ENCODE data around the gene EPHB1. TPM values are rescaled to one million over a fixed set of nuclear protein-coding genes. Genes with fewer than 3 reads are reported as not detected.

The EPHB1 gene
- total RNA-seq, 1 experiment from 2014 or later: 2.8 TPM

DNA sequence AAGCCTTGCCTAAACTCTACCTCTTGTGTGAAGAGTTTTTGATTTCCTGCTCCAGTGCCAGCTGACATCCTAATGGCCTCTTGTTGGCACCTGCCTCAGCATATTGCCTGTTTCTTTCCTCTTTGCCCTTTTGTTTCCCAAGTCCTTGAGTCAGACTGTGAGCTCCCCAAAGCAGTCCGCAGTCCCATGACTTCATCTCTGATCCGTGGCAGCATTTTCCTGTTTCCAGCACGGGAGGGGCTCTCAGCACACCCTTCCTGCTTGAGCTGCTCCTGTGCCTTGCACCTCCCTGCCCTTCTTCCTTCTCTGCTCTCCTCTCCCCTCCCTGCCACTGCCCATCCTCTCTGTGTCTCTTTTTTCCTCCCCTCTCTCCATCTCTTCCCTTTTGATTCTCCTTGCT is 179.6 kb downstream of the EPHB1 start:
- Histone ChIP-seq H2BK5ac (ENCODE audit: insufficient read length, low read length) (no peak overlapping the region), H2AFZ (ENCODE audit: low read length) (no peak overlapping the region), H3K4me2 (ENCODE audit: insufficient read depth, insufficient read length, low read length) (no peak overlapping the region), H2BK12ac (ENCODE audit: insufficient read length, low read depth, low read length) (no peak overlapping the region), H3K56ac (ENCODE audit: insufficient read length, low read depth, low read length) (no peak overlapping the region), H4K5ac (ENCODE audit: insufficient read length, low read depth, low read length) (no peak overlapping the region), H3K14ac (ENCODE audit: insufficient read depth, low read length) (no peak overlapping the region; the same call in 1 of the 2 replicates), H3K9ac (ENCODE audit: extremely low read depth, insufficient read length, low read length) (no peak overlapping the region), H3T11ph (ENCODE audit: low read length) (no peak overlapping the region), H3K27ac (ENCODE audit: insufficient read length, low read depth, low read length) (no peak overlapping the region), H4K20me1 (ENCODE audit: control insufficient read depth, insufficient read depth, insufficient read length) (no peaks in the 10 kb centered on the region), H2AK5ac (ENCODE audit: insufficient read length, low read length) (no peak overlapping the region), H3K27me3 (ENCODE audit: insufficient read depth, low read length) (no peaks in the 10 kb centered on the region), H4K91ac (ENCODE audit: insufficient read length, low read depth, low read length) (no peak overlapping the region), H3K79me1 (ENCODE audit: insufficient read depth, low read depth, low read length, poor library complexity, severe bottlenecking) (no peaks in the 10 kb centered on the region), H2BK120ac (ENCODE audit: low read depth, low read length, poor library complexity, severe bottlenecking) (no peak overlapping the region), H3K23me2 (ENCODE audit: insufficient read length, low read depth, low read length, poor library complexity, severe bottlenecking) (no peaks in the 10 kb centered on the region), H3K9me3 (ENCODE audit: control insufficient read depth, low read depth, low read length) (no peaks in the 10 kb centered on the region), H3K4ac (ENCODE audit: low read depth, low read length) (no peak overlapping the region), H2BK20ac (ENCODE audit: low read depth, low read length, poor library complexity, severe bottlenecking) (no peak overlapping the region), H2BK15ac (ENCODE audit: low read depth, low read length) (no peak overlapping the region), H4K8ac (replicated peaks; ENCODE audit: insufficient read length, low read depth, low read length) (no peak overlapping the region), H3K18ac (ENCODE audit: insufficient read length, low read depth, low read length) (no peak overlapping the region), H3K79me2 (ENCODE audit: insufficient read depth, low read length) (no peaks in the 10 kb centered on the region), H3K23ac (ENCODE audit: insufficient read length, low read depth, low read length) (no peak overlapping the region), H3K4me1 (ENCODE audit: insufficient read depth, low read length) (no peaks in the 10 kb centered on the region)
- peak overlapping the region in 1 of 3 experiments; percentile 13; a peak in 1 of 7 replicates for H3K27ac Mint-ChIP-seq
- no peak for DNase-seq
- TF ChIP-seq, protein P1, sequence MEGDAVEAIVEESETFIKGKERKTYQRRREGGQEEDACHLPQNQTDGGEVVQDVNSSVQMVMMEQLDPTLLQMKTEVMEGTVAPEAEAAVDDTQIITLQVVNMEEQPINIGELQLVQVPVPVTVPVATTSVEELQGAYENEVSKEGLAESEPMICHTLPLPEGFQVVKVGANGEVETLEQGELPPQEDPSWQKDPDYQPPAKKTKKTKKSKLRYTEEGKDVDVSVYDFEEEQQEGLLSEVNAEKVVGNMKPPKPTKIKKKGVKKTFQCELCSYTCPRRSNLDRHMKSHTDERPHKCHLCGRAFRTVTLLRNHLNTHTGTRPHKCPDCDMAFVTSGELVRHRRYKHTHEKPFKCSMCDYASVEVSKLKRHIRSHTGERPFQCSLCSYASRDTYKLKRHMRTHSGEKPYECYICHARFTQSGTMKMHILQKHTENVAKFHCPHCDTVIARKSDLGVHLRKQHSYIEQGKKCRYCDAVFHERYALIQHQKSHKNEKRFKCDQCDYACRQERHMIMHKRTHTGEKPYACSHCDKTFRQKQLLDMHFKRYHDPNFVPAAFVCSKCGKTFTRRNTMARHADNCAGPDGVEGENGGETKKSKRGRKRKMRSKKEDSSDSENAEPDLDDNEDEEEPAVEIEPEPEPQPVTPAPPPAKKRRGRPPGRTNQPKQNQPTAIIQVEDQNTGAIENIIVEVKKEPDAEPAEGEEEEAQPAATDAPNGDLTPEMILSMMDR (conservative IDR thresholded peaks at IDR 0.05): no peak
- no peaks in the 10 kb centered on the region for H3K9me3 Mint-ChIP-seq
- no peak overlapping the region for H3K4me3 Mint-ChIP-seq
- WGBS (ENCODE audit: extremely low coverage, insufficient read length, low lambda C conversion rate): no CpG with 5 or more reads among the region's 3 CpGs
- peaks cover 7 to 18% of the 10 kb centered on the region in 2 experiments for H3K4me1 Mint-ChIP-seq
- no peaks in the 10 kb centered on the region for H3K36me3 Mint-ChIP-seq (ENCODE audit: insufficient read depth in 1 of 3, low read depth in 3 of 3)
- H3K27me3 Mint-ChIP-seq (ENCODE audit: low read depth): peaks cover 2% of the 10 kb centered on the region; the same call in 1 of the 2 replicates

Measured in H9 (cell line).